Loucy (cell line): ENCODE results near the gene GDPD1.

Source experiments
- H2AFZ ChIP-seq: fragments of 200-600 bp; sonication (generic); 2 replicates; pipeline ENCODE4 v1.6.0; 2016; ENCODE audit warnings: antibody characterized with exemption, mild to moderate bottlenecking, low read length, moderate library complexity
- H3F3A ChIP-seq: fragments of 200-600 bp; 2 replicates; pipeline ENCODE4 v1.6.0; 2016; ENCODE audit warnings: antibody characterized with exemption, low read depth, mild to moderate bottlenecking
- H3K27me3 ChIP-seq: fragments of 200-600 bp; sonication (generic); 2 replicates; pipeline ENCODE4 v1.6.1; 2014; ENCODE audit warnings: low read length, mild to moderate bottlenecking; ENCODE audit not compliant: insufficient read depth, poor library complexity, severe bottlenecking
- H3K36me3 ChIP-seq: fragments of 200-600 bp; sonication (generic); 2 replicates; pipeline ENCODE4 v1.6.1; 2016; ENCODE audit warnings: low read length; ENCODE audit not compliant: insufficient read depth
- H3K4me1 ChIP-seq: fragments of 200-600 bp; sonication (generic); 2 replicates; pipeline ENCODE4 v1.5.1; 2014; ENCODE audit warnings: low read length, mild to moderate bottlenecking; ENCODE audit not compliant: insufficient read depth, poor library complexity, severe bottlenecking
- H3K4me2 ChIP-seq: fragments of 200-600 bp; sonication (generic); 2 replicates; pipeline ENCODE4 v1.6.0; 2014; ENCODE audit warnings: antibody characterized with exemption, low read length, low read depth, mild to moderate bottlenecking; ENCODE audit not compliant: poor library complexity, severe bottlenecking
- H3K4me3 ChIP-seq: fragments of 200-600 bp; sonication (generic); 2 replicates; pipeline ENCODE4 v1.5.1; 2014; ENCODE audit warnings: low read length, mild to moderate bottlenecking, mixed read lengths; ENCODE audit not compliant: poor library complexity, severe bottlenecking
- H3K79me2 ChIP-seq: fragments of 200-600 bp; sonication (generic); 2 replicates; pipeline ENCODE4 v1.6.1; 2014; ENCODE audit warnings: low read length; ENCODE audit not compliant: insufficient read depth
- H3K9ac ChIP-seq: fragments of 200-600 bp; sonication (generic); 2 replicates; pipeline ENCODE4 v1.6.0; 2014; ENCODE audit warnings: mild to moderate bottlenecking, low read depth, low read length, moderate library complexity; ENCODE audit not compliant: poor library complexity, severe bottlenecking
- H3K9me2 ChIP-seq: fragments of 200-600 bp; sonication (generic); replicated peaks from 2 replicates; pipeline ENCODE4 v1.6.1; 2016; ENCODE audit warnings: low read depth, low read length, mixed read lengths
- H3K9me3 ChIP-seq: fragments of 200-600 bp; sonication (generic); 2 replicates; pipeline ENCODE4 v1.6.1; 2014; ENCODE audit warnings: mild to moderate bottlenecking, antibody characterized with exemption, low read length, low read depth; ENCODE audit not compliant: insufficient read depth
- H4K20me1 ChIP-seq: fragments of 200-600 bp; sonication (generic); 2 replicates; pipeline ENCODE4 v1.6.0; 2014; ENCODE audit warnings: antibody characterized with exemption, low read length, mild to moderate bottlenecking; ENCODE audit not compliant: insufficient read depth, poor library complexity, severe bottlenecking
- CTCF ChIP-seq: fragments of 200-600 bp; sonication (generic); conservative IDR thresholded peaks from 2 replicates; pipeline ENCODE4 v1.5.1; 2014; ENCODE audit warnings: mild to moderate bottlenecking, antibody characterized with exemption, low read length
- EZH2phosphoT487 ChIP-seq: fragments of 200-600 bp; IDR thresholded peaks from 2 replicates; pipeline ENCODE4 v1.6.1; 2018; ENCODE audit warnings: antibody characterized with exemption, mild to moderate bottlenecking, moderate library complexity, borderline replicate concordance

The GDPD1 gene

DNA sequence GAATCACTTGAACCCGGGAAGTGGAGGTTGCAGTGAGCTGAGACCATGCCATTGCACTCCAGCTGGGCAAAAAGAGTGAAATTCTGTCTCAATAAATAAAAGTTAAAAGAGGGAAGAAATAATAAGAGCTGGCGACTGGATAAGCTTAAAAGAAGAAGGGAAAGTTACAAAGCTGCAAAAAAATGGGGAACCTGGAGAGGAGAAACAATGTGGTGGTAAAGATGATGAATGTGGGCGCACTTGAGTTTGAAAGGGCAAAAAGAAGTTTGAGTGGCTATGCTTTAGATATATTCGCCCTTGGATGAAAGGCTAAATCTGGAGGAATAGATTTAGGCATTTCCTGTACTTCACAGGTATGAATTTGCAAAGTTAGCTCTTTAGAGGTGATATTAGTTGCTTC is 58.1 kb downstream of the GDPD1 start:
- no peaks in the 10 kb centered on the region for H4K20me1 ChIP-seq
- H3K9me2 ChIP-seq: no peaks in the 10 kb centered on the region
- H3K4me2 ChIP-seq: no peak overlapping the region
- no peaks in the 10 kb centered on the region for H3K4me1 ChIP-seq
- H3K36me3 ChIP-seq: no peaks in the 10 kb centered on the region
- H3K4me3 ChIP-seq: no peak overlapping the region
- H3F3A ChIP-seq: no peaks in the 10 kb centered on the region
- H2AFZ ChIP-seq: no peak overlapping the region
- no peaks in the 10 kb centered on the region for H3K79me2 ChIP-seq
- H3K9ac ChIP-seq: no peak overlapping the region
- H3K9me3 ChIP-seq: no peaks in the 10 kb centered on the region
- no peak for TF ChIP-seq EZH2phosphoT487
- TF ChIP-seq CTCF: no peak
- no peaks in the 10 kb centered on the region for H3K27me3 ChIP-seq

DNA sequence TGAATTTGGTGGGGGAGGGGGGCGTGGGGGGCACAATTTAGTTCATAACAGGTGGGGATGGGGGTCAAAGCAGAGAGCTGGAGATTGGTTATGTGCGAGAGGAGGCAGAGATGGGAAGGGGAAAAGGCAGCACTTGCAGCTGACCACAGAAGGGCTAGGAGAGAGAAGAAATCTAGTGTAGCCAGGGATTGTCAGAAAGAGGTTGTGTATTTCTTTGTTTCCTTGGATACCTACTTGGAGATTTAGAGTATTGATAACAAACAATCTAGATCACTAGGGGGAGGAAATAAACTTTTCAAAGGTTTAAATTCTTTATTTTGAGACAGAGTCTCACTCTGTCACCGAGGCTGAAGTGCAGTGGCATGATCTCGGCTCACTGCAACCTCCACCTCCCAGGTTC is 64.0 kb downstream of the GDPD1 start:
- TF ChIP-seq CTCF: no peak
- TF ChIP-seq EZH2phosphoT487: no peak
- Histone ChIP-seq H3K9me2 (no peaks in the 10 kb centered on the region), H3K9me3 (no peaks in the 10 kb centered on the region), H4K20me1 (no peaks in the 10 kb centered on the region), H3K4me1 (peaks cover 5% of the 10 kb centered on the region), H3K36me3 (no peaks in the 10 kb centered on the region), H3K79me2 (no peaks in the 10 kb centered on the region), H3K4me3 (no peak overlapping the region), H3K9ac (no peak overlapping the region), H3F3A (no peaks in the 10 kb centered on the region), H2AFZ (no peak overlapping the region), H3K27me3 (no peaks in the 10 kb centered on the region), H3K4me2 (no peak overlapping the region)

DNA sequence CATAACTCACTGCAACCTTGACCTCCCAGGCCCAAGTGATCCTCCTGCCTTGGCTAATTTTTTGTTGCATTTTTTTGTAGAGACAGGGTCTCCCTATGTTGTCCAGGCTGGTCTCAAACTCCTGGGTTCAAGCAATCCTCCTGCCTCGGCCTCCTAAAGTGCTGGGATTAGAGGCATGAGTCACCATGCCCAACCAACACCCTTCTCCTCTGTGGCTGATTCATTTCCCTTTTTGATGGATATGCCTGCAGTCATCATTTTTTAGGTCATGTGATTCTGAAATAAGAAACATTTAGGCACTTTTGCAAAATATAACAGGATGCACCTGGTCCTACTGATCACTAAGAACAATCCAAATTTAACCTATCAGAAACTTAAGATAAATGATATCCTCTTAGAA is 67.1 kb downstream of the GDPD1 start:
- Histone ChIP-seq H3K4me1 (peaks cover 5% of the 10 kb centered on the region), H3F3A (no peaks in the 10 kb centered on the region), H3K36me3 (no peaks in the 10 kb centered on the region), H4K20me1 (no peaks in the 10 kb centered on the region), H3K4me2 (no peak overlapping the region), H3K4me3 (no peak overlapping the region), H3K9ac (no peak overlapping the region), H2AFZ (no peak overlapping the region), H3K27me3 (no peaks in the 10 kb centered on the region), H3K9me2 (no peaks in the 10 kb centered on the region), H3K79me2 (no peaks in the 10 kb centered on the region), H3K9me3 (no peaks in the 10 kb centered on the region)
- TF ChIP-seq EZH2phosphoT487: no peak
- no peak for TF ChIP-seq CTCF
